IMR-90 (cell line): ENCODE data around the gene KRT86.

Experiments
- BHLHE40 ChIP-seq: fragments of 150-350 bp; IDR thresholded peaks from 2 replicates; pipeline ENCODE4 v1.6.1; 2016; ENCODE audit warnings: mild to moderate bottlenecking, low read depth, low read length
- CEBPB ChIP-seq: IDR thresholded peaks from 2 replicates; pipeline ENCODE4 v1.6.1; 2012; ENCODE audit warnings: low read depth, low read length, improper control_type of control experiment
- CHD1 ChIP-seq: IDR thresholded peaks from 2 replicates; pipeline ENCODE4 v1.6.1; 2012; ENCODE audit warnings: low read depth, low read length, improper control_type of control experiment
- CTCF ChIP-seq: conservative IDR thresholded peaks from 2 replicates; pipeline ENCODE4 v1.5.1; 2012; ENCODE audit warnings: mild to moderate bottlenecking, low read depth, low read length, improper control_type of control experiment
- FOS ChIP-seq: fragments of 150-350 bp; IDR thresholded peaks from 2 replicates; pipeline ENCODE4 v1.6.1; 2016; ENCODE audit warnings: low read depth, low read length
- MAFK ChIP-seq: IDR thresholded peaks from 2 replicates; pipeline ENCODE4 v1.6.1; 2012; ENCODE audit warnings: low read depth, low read length, improper control_type of control experiment
- NFE2L2 ChIP-seq: fragments of 150-350 bp; IDR thresholded peaks from 2 replicates; pipeline ENCODE4 v1.6.1; 2016; ENCODE audit warnings: low read depth, mild to moderate bottlenecking, low read length
- POLR2A ChIP-seq: IDR thresholded peaks from 2 replicates; pipeline ENCODE4 v1.6.1; 2012; ENCODE audit warnings: mild to moderate bottlenecking, low read depth, low read length
- RAD21 ChIP-seq: IDR thresholded peaks from 2 replicates; pipeline ENCODE4 v1.6.1; 2012; ENCODE audit warnings: low read length, improper control_type of control experiment
- SMC3 ChIP-seq: fragments of 150-350 bp; IDR thresholded peaks from 2 replicates; pipeline ENCODE4 v1.6.1; 2016; ENCODE audit warnings: low read depth, mild to moderate bottlenecking, antibody characterized with exemption, low read length, moderate library complexity

GRCh38 chr12:52245962-52246569 is 28.4 kb upstream of the KRT86 start:
- TF ChIP-seq CEBPB (no peak), SMC3 (no peak), POLR2A (no peak), CHD1 (no peak), CTCF (no peak), MAFK (no peak), RAD21 (no peak), BHLHE40 (no peak), NFE2L2 (no peak), FOS (no peak)
